B cell (primary cell): ENCODE data around the gene KIN. TPM values are rescaled to one million over a fixed set of nuclear protein-coding genes. Genes with fewer than 3 reads are reported as not detected.

ENCODE experiments used
- ATAC-seq: fragments of 200-7000 bp; cut with Tn5 transposase; one replicate; pipeline ENCODE4 v1.10.0; 2021; ENCODE audit warnings: low read depth, mild to moderate bottlenecking, moderate number of reproducible peaks, moderate library complexity
- CTCF ChIA-PET: fragments of 350-600 bp; sonication (Branson Sonifier 250); formaldehyde crosslinking; loops from one replicate; lab custom pipeline; 2021; ENCODE audit warnings: antibody characterized with exemption, inconsistent platforms; lab: Charles Lee
- POLR2A ChIA-PET: fragments of 350-600 bp; sonication (Branson Sonifier 250); formaldehyde crosslinking; loops from one replicate; lab custom pipeline; 2021; ENCODE audit warnings: antibody characterized with exemption; lab: Charles Lee
- DNase-seq: peaks from one replicate; pipeline ENCODE4 v3.0.0; 2013
- H2AFZ ChIP-seq: 2 replicates; pipeline ENCODE4 v1.6.1; 2012; ENCODE audit warnings: mild to moderate bottlenecking, low read depth, low read length; ENCODE audit not compliant: insufficient read depth, poor library complexity, severe bottlenecking
- H3K27ac ChIP-seq, 2 donors: 1 replicate in 1 of 2; 2 replicates in 1 of 2; pipeline ENCODE4 v1.5.1; 2012 to 2013; ENCODE audit warnings: low read length in 2 of 2, mild to moderate bottlenecking in 2 of 2, moderate library complexity in 1 of 2
- H3K27me3 ChIP-seq, 4 experiments: fragments of 200-600 bp in 1 of 4; sonication (generic) in 1 of 4; replicated peaks in 1 of 4; 1 replicate in 2 of 4; 2 replicates in 2 of 4; pipeline versions ENCODE4 v1.6.1 to v1.7.0; 2013 to 2016; ENCODE audit warnings: low read length in 3 of 4, mild to moderate bottlenecking in 2 of 4, mixed read lengths in 1 of 4, moderate library complexity in 1 of 4; ENCODE audit not compliant: insufficient read depth in 4 of 4, control insufficient read depth in 3 of 4; ENCODE audit errors: control extremely low read depth in 1 of 4
- H3K36me3 ChIP-seq, 2 experiments: replicated peaks in 1 of 2; 1 replicate in 1 of 2; 2 replicates in 1 of 2; pipeline versions ENCODE4 v1.6.1 to v1.7.1; 2013; ENCODE audit warnings: low read length in 1 of 2; ENCODE audit not compliant: insufficient read depth in 2 of 2, control insufficient read depth in 1 of 2; ENCODE audit errors: control extremely low read depth in 1 of 2, extremely low read depth in 1 of 2
- H3K4me1 ChIP-seq, 2 donors: fragments of 200-600 bp in 1 of 2; sonication (generic) in 1 of 2; 1 replicate in 1 of 2; 2 replicates in 1 of 2; pipeline versions ENCODE4 v1.5.1 to v1.6.1; 2013 to 2017; ENCODE audit warnings: low read length in 2 of 2; ENCODE audit not compliant: control insufficient read depth in 2 of 2, insufficient read depth in 2 of 2
- H3K4me2 ChIP-seq: replicated peaks from 2 replicates; pipeline ENCODE3; 2012; ENCODE audit warnings: mild to moderate bottlenecking, low read depth, low read length; ENCODE audit not compliant: poor library complexity, severe bottlenecking
- H3K4me3 ChIP-seq, 5 experiments: fragments of 200-600 bp in 1 of 5; sonication (generic) in 1 of 5; 1 replicate in 3 of 5; 2 replicates in 2 of 5; pipeline versions ENCODE4 v1.5.1 to v1.7.0; 2011 to 2016; ENCODE audit warnings: low read length in 4 of 5, mild to moderate bottlenecking in 4 of 5, low read depth in 2 of 5, control low read depth in 1 of 5, moderate library complexity in 1 of 5; ENCODE audit not compliant: insufficient read depth in 1 of 5; ENCODE audit errors: control extremely low read depth in 1 of 5, extremely low read depth in 1 of 5
- H3K79me2 ChIP-seq: fragments of 200-600 bp; sonication (generic); one replicate; pipeline ENCODE4 v1.6.0; 2016; ENCODE audit warnings: low read length; ENCODE audit not compliant: control insufficient read depth, insufficient read depth
- H3K9ac ChIP-seq: fragments of 200-600 bp; sonication (generic); 2 replicates; pipeline ENCODE4 v1.6.1; 2017; ENCODE audit warnings: mild to moderate bottlenecking, low read length, moderate library complexity
- H3K9me3 ChIP-seq, 3 donors: one replicate each; pipeline versions ENCODE4 v1.6.1 to v1.7.1; 2013; ENCODE audit warnings: low read length in 2 of 3; ENCODE audit not compliant: control insufficient read depth in 2 of 3, insufficient read depth in 1 of 3; ENCODE audit errors: control extremely low read depth in 1 of 3
- H4K20me1 ChIP-seq: 2 replicates; pipeline ENCODE4 v1.6.0; 2012; ENCODE audit warnings: mild to moderate bottlenecking, low read length; ENCODE audit not compliant: insufficient read depth, control insufficient read depth, poor library complexity, severe bottlenecking
- H3K27ac Mint-ChIP-seq: one replicate; pipeline ENCODE4 v1.8.0; 2021; ENCODE audit warnings: mixed read lengths
- H3K27me3 Mint-ChIP-seq: one replicate; pipeline ENCODE4 v1.8.0; 2021; ENCODE audit warnings: mixed read lengths
- H3K4me1 Mint-ChIP-seq: one replicate; pipeline ENCODE4 v1.8.0; 2021; ENCODE audit warnings: mixed read lengths
- H3K4me3 Mint-ChIP-seq: one replicate; pipeline ENCODE4 v1.8.0; 2021; ENCODE audit warnings: mixed read lengths
- H3K9me3 Mint-ChIP-seq: one replicate; pipeline ENCODE4 v1.8.0; 2022; ENCODE audit warnings: mixed read lengths; ENCODE audit not compliant: insufficient read depth
- CTCF ChIP-seq: fragments of 200-600 bp; IDR thresholded peaks from one replicate; pipeline ENCODE4 v1.8.0; 2022; ENCODE audit warnings: antibody characterized with exemption, mild to moderate bottlenecking
- EZH2 ChIP-seq: IDR thresholded peaks from 2 replicates; pipeline ENCODE4 v1.6.1; 2012; ENCODE audit warnings: borderline replicate concordance, low read depth, mild to moderate bottlenecking, moderate library complexity, low read length; ENCODE audit not compliant: insufficient read depth, poor library complexity, severe bottlenecking
- WGBS: methylation state at CpG from one replicate; pipeline ENCODE4 v1.1.5; 2013; ENCODE audit warnings: missing lambda C conversion rate; ENCODE audit not compliant: insufficient coverage; 5-methylcytosine and 5-hydroxymethylcytosine counted together
- intact Hi-C: fragments of 100-400 bp; cut with micrococcal nuclease; formaldehyde crosslinking; loops from one replicate; pipeline ENCODE4 v1.10.0; 2022
- polyA plus RNA-seq: library from polyadenylated mRNA; depleted of rRNA; stranded (reverse); fragments of >200 nt; gene quantifications from 2 replicates; pipeline ENCODE4 v1.2.3, GENCODE V29; 2012
- total RNA-seq, 2 donors: library from RNA; stranded (reverse); fragments of 120-200 nt in 1 of 2; gene quantifications; 1 replicate in 1 of 2; 2 replicates in 1 of 2; pipeline versions ENCODE4 v1.2.3 to v1.2.4, GENCODE V29; 2013 to 2022

KIN gene
- total and polyA plus RNA-seq, 2 donors (not counting 1 experiment from before 2014, with no cell fraction given) = 3.4 to 16.5 TPM

DNA sequence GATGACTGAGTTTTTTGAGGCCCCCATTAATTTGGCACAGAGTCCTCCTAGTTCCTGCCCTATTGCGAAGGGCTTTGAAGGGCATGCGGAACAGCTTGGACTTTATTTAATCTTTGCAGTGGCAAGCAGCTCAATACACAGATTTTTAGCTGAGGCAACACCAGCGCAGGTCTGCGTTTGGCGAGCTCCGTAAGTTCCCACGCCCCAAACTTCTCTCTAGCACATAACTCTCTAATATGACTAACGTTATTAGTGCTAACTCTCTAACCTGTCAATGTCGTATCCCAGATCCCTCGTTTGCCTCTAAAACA, 30.1 kb upstream of the KIN start:
- Histone ChIP-seq H3K27ac (peak overlapping the region; percentile 14 to 73), H3K4me3 (peak overlapping the region; percentile 82 to 97 (median 92)), H3K36me3 (peaks cover 0 to 9% of the 10 kb centered on the region in 2 experiments), H4K20me1 (no peaks in the 10 kb centered on the region), H3K79me2 (peaks cover 44% of the 10 kb centered on the region), H3K27me3 (peaks cover 0 to 18% (median 1%) of the 10 kb centered on the region in 4 experiments), H3K4me2 (peak overlapping the region; percentile 90), H3K9ac (peak overlapping the region; percentile 91), H3K4me1 (peaks cover 12 to 19% of the 10 kb centered on the region in 2 donors), H2AFZ (peak overlapping the region; percentile 94), H3K9me3 (no peaks in the 10 kb centered on the region)
- TF ChIP-seq EZH2 (no peak), CTCF (no peak)
- WGBS = 2% methylated on average over 10 of the region's 10 CpGs
- peaks cover 20% of the 10 kb centered on the region for H3K27me3 Mint-ChIP-seq
- CTCF ChIA-PET = interaction anchor here (1.2 to 2.4 kb wide), 3 partner anchors 11 to 409 kb away, joined by 3 to 15 read pairs (median 3); partner anchors contain the start of genes ATP5F1C and KIN
- intact Hi-C loops = loop anchor here (1.0 kb wide), 1 partner anchor 30 kb away; the partner anchor contains the start of gene ATP5F1C
- peak overlapping the region; percentile 79 for H3K27ac Mint-ChIP-seq
- H3K4me3 Mint-ChIP-seq = peak overlapping the region; percentile 94
- H3K9me3 Mint-ChIP-seq = no peaks in the 10 kb centered on the region
- POLR2A ChIA-PET = interaction anchor here (1.5 to 2.9 kb wide), 2 partner anchors 9 to 30 kb away, joined by 3 to 38 read pairs; partner anchors contain the start of genes ATP5F1C and KIN
- peaks cover 29% of the 10 kb centered on the region for H3K4me1 Mint-ChIP-seq
- ATAC-seq (no peak), DNase-seq (no peak)

DNA sequence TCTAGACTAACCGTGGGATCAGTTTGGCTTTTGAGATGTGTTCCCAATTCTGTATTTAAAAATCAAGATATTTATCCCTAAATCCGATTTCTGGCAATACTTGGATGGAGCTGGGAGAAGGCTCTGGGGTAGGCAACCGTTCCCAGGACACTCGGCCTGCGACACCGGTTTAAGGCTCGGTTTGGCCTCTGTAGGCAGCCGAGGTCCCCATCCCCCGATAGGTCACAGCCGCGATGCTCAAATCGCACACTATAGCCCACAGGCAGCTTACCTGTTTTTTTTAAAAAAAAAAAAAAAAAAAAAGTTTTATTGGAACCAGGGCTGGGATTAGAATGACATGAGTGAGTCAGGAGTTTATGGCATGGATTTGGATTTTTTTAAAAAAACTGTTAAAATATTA, 29.8 kb upstream of the KIN start:
- Mint-ChIP-seq H3K4me3 (peak overlapping the region; percentile 94), H3K9me3 (no peaks in the 10 kb centered on the region), H3K27me3 (peaks cover 20% of the 10 kb centered on the region), H3K27ac (no peak overlapping the region), H3K4me1 (peaks cover 29% of the 10 kb centered on the region)
- H3K4me2 ChIP-seq = peak overlapping the region; percentile 90
- peaks cover 42% of the 10 kb centered on the region for H3K79me2 ChIP-seq
- peak overlapping the region; percentile 91 for H3K9ac ChIP-seq
- ATAC-seq = no peak
- peak overlapping the region; percentile 94 for H2AFZ ChIP-seq
- H3K27ac ChIP-seq = peak overlapping the region; percentile 14 to 73
- H3K36me3 ChIP-seq = peaks cover 0 to 7% of the 10 kb centered on the region in 2 experiments
- 0% methylated on average over 5 of the region's 12 CpGs for WGBS
- peak overlapping the region; percentile 82 to 97 (median 92) for H3K4me3 ChIP-seq
- no peaks in the 10 kb centered on the region for H3K9me3 ChIP-seq
- TF ChIP-seq EZH2 (no peak), CTCF (no peak)
- POLR2A ChIA-PET = interaction anchor here (1.5 to 2.9 kb wide), 2 partner anchors 9 to 30 kb away, joined by 3 to 38 read pairs; partner anchors contain the start of genes ATP5F1C and KIN
- intact Hi-C loops = no loop called here
- no peak for DNase-seq
- CTCF ChIA-PET = interaction anchor here (0.8 to 2.4 kb wide), 5 partner anchors 10 to 409 kb away, joined by 3 to 15 read pairs (median 3); partner anchors contain the start of genes ATP5F1C and KIN
- H4K20me1 ChIP-seq = no peaks in the 10 kb centered on the region
- peaks cover 0 to 18% (median 1%) of the 10 kb centered on the region in 4 experiments for H3K27me3 ChIP-seq
- peaks cover 12 to 19% of the 10 kb centered on the region in 2 donors for H3K4me1 ChIP-seq
